ENCODE measurements around the gene OR4F6.
"Not testable (repeated sequence)": the region's sequence is repeated elsewhere in the genome, so short reads cannot be mapped to it uniquely, and the experiment has no call there.

OR4F6 gene

GRCh38 chr15:101803209-101803608 is at the start of gene OR4F6:
OR4F6 (plus strand) TSS chr15:101803509; CDS start chr15:101805720, 2,211 bp downstream.
- no peak for DNase-seq (ENCODE audit: low read depth)

GRCh38 chr15:101764669-101765339 is 38.5 kb upstream of the OR4F6 start:
- DNase-seq (ENCODE audit: low read depth) = not testable (repeated sequence)

- not testable (repeated sequence) for DNase-seq (ENCODE audit: low read depth)
Measured at GRCh38 chr15:101765340-101765671, 38.0 kb upstream of the OR4F6 start.

GRCh38 chr15:101765772-101766456 is 37.4 kb upstream of the OR4F6 start:
- DNase-seq (ENCODE audit: low read depth) = no peak

- not testable (repeated sequence) for DNase-seq (ENCODE audit: low read depth)
Measured at GRCh38 chr15:101767083-101767640, 36.1 kb upstream of the OR4F6 start.

GRCh38 chr15:101772921-101773320 is 30.4 kb upstream of the OR4F6 start:
- no peak for DNase-seq (ENCODE audit: low read depth)

- no peak for DNase-seq (ENCODE audit: low read depth)
Measured at GRCh38 chr15:101773496-101774100, 29.7 kb upstream of the OR4F6 start.

GRCh38 chr15:101775136-101775535 is 28.2 kb upstream of the OR4F6 start:
- no peak for DNase-seq (ENCODE audit: low read depth)

GRCh38 chr15:101778576-101778975 is 24.7 kb upstream of the OR4F6 start:
- DNase-seq (ENCODE audit: low read depth) = not testable (repeated sequence)

- DNase-seq (ENCODE audit: low read depth) = not testable (repeated sequence)
Measured at GRCh38 chr15:101780225-101780624, 23.1 kb upstream of the OR4F6 start.

GRCh38 chr15:101781928-101782327 is 21.4 kb upstream of the OR4F6 start:
- no peak for DNase-seq (ENCODE audit: low read depth)

GRCh38 chr15:101784644-101785043 is 18.7 kb upstream of the OR4F6 start:
- DNase-seq (ENCODE audit: low read depth) = no peak

GRCh38 chr15:101786422-101786821 is 16.9 kb upstream of the OR4F6 start:
- DNase-seq (ENCODE audit: low read depth) = not testable (repeated sequence)

GRCh38 chr15:101788001-101788400 is 15.3 kb upstream of the OR4F6 start:
- not testable (repeated sequence) for DNase-seq (ENCODE audit: low read depth)

- DNase-seq (ENCODE audit: low read depth) = not testable (repeated sequence)
Measured at GRCh38 chr15:101788503-101789269, 14.6 kb upstream of the OR4F6 start.

- DNase-seq (ENCODE audit: low read depth) = not testable (repeated sequence)
Measured at GRCh38 chr15:101790748-101791147, 12.6 kb upstream of the OR4F6 start.

GRCh38 chr15:101793981-101794380 is 9.3 kb upstream of the OR4F6 start:
- DNase-seq (ENCODE audit: low read depth) = not testable (repeated sequence)

- DNase-seq (ENCODE audit: low read depth) = no peak
Measured at GRCh38 chr15:101795455-101795854, 7.9 kb upstream of the OR4F6 start.

- DNase-seq (ENCODE audit: low read depth) = no peak
Measured at GRCh38 chr15:101799665-101800064, 3.6 kb upstream of the OR4F6 start.

GRCh38 chr15:101801048-101801447 is 2.3 kb upstream of the OR4F6 start:
- DNase-seq (ENCODE audit: low read depth) = no peak

GRCh38 chr15:101803676-101804075 is 367 bp downstream of the OR4F6 start:
- DNase-seq (ENCODE audit: low read depth) = no peak

GRCh38 chr15:101804375-101804774 is 1.1 kb downstream of the OR4F6 start:
- DNase-seq (ENCODE audit: low read depth) = no peak
